Keratinocyte (primary cell): ENCODE results near the gene LACTBL1. TPM values are rescaled to one million over a fixed set of nuclear protein-coding genes. Genes with fewer than 3 reads are reported as not detected.

Experiments
- DNase-seq: peaks from one replicate; pipeline ENCODE4 v3.0.0-alpha.2; 2011; ENCODE audit warnings: low read depth, missing footprints, low spot score
- FAIRE-seq: peaks from 2 replicates; lab custom pipeline; 2011; peaks lifted over from hg19 to GRCh38; lab: Jason Lieb, UNC
- H2AFZ ChIP-seq: 2 replicates; pipeline ENCODE4 v1.6.0; 2012; ENCODE audit warnings: low read length, control low read depth, inconsistent platforms; ENCODE audit not compliant: control insufficient read depth
- H3K27ac ChIP-seq: 2 replicates; pipeline ENCODE4 v1.5.1; 2011; ENCODE audit warnings: low read length; ENCODE audit not compliant: control insufficient read depth, insufficient read depth
- H3K27me3 ChIP-seq: 3 replicates; pipeline ENCODE4 v1.6.0; 2011; ENCODE audit warnings: low read length; ENCODE audit not compliant: control insufficient read depth, insufficient read depth; ENCODE audit errors: extremely low read depth
- H3K36me3 ChIP-seq, 2 experiments: 2 replicates in 1 of 2; 3 replicates in 1 of 2; pipeline ENCODE4 v1.5.1; 2011; ENCODE audit warnings: low read length in 2 of 2, mild to moderate bottlenecking in 1 of 2; ENCODE audit not compliant: control insufficient read depth in 2 of 2, insufficient read depth in 2 of 2; ENCODE audit errors: extremely low read depth in 1 of 2
- H3K4me1 ChIP-seq: 3 replicates; pipeline ENCODE4 v1.5.1; 2011; ENCODE audit warnings: low read length; ENCODE audit not compliant: control insufficient read depth, insufficient read depth; ENCODE audit errors: extremely low read depth
- H3K4me2 ChIP-seq: 3 replicates; pipeline ENCODE4 v1.6.0; 2011; ENCODE audit warnings: low read depth, low read length; ENCODE audit not compliant: control insufficient read depth, insufficient read depth; ENCODE audit errors: extremely low read depth
- H3K4me3 ChIP-seq, 3 experiments: fragments of 200-600 bp in 1 of 3; sonication (generic) in 1 of 3; 2 replicates in 2 of 3; 3 replicates in 1 of 3; pipeline ENCODE4 v1.5.1; 2011 to 2016; ENCODE audit warnings: low read length in 3 of 3, mild to moderate bottlenecking in 3 of 3, control low read depth in 2 of 3, inconsistent platforms in 1 of 3, low read depth in 1 of 3, mixed read lengths in 1 of 3, mixed run types in 1 of 3, moderate library complexity in 1 of 3; ENCODE audit not compliant: control insufficient read depth in 2 of 3, insufficient read depth in 2 of 3; ENCODE audit errors: extremely low read depth in 1 of 3
- H3K79me2 ChIP-seq: 2 replicates; pipeline ENCODE4 v1.6.0; 2012; ENCODE audit warnings: low read length; ENCODE audit not compliant: control insufficient read depth, insufficient read depth
- H3K9ac ChIP-seq: 3 replicates; pipeline ENCODE4 v1.6.0; 2011; ENCODE audit warnings: low read length; ENCODE audit not compliant: control insufficient read depth, insufficient read depth; ENCODE audit errors: extremely low read depth
- H3K9me1 ChIP-seq: 3 replicates; pipeline ENCODE4 v1.6.0; 2011; ENCODE audit warnings: low read length; ENCODE audit not compliant: control insufficient read depth, insufficient read depth; ENCODE audit errors: extremely low read depth
- H3K9me3 ChIP-seq: 2 replicates; pipeline ENCODE4 v1.5.1; 2012; ENCODE audit warnings: low read depth, low read length; ENCODE audit not compliant: control insufficient read depth
- H4K20me1 ChIP-seq: 3 replicates; pipeline ENCODE4 v1.6.0; 2011; ENCODE audit warnings: low read length; ENCODE audit not compliant: control insufficient read depth, insufficient read depth; ENCODE audit errors: extremely low read depth
- CTCF ChIP-seq, 3 experiments: IDR thresholded peaks in 1 of 3; conservative IDR thresholded peaks in 1 of 3; optimal IDR thresholded peaks in 1 of 3; 2 replicates in 2 of 3; 3 replicates in 1 of 3; pipeline versions ENCODE3 to v1.5.1; 2011; ENCODE audit warnings: low read length in 3 of 3, mild to moderate bottlenecking in 3 of 3, moderate library complexity in 2 of 3, control low read depth in 1 of 3, inconsistent platforms in 1 of 3; ENCODE audit not compliant: insufficient read depth in 2 of 3; ENCODE audit errors: extremely low read depth in 1 of 3
- EZH2 ChIP-seq: IDR thresholded peaks from one replicate; pipeline ENCODE4 v1.6.1; 2012; ENCODE audit warnings: inconsistent platforms, mild to moderate bottlenecking, low read length, moderate library complexity
- dilution Hi-C: fragments of 300-500 bp; cut with MboI; formaldehyde crosslinking; loops from one replicate; pipeline ENCODE4 v1.7.0; 2020; ENCODE audit warnings: low sequenced_read_pairs; ENCODE audit not compliant: extremely low pct_ligation_motif_present
- polyA plus RNA-seq, 5 experiments: library from polyadenylated mRNA; depleted of rRNA in 3 of 5; stranded (reverse) in 3 of 5; stranded (forward) in 1 of 5; unstranded in 1 of 5; fragments of >200 nt; gene quantifications; 1 replicate in 1 of 5; 2 replicates in 3 of 5; 3 replicates in 1 of 5; pipeline versions ENCODE4 v1.2.1 to v1.2.3, GENCODE V29; 2011 to 2012; ENCODE audit warnings: missing spikeins in 2 of 5, low read depth in 1 of 5, low replicate concordance in 1 of 5

The LACTBL1 gene
- polyA plus RNA-seq, 1 donor (not counting 4 experiments of a cell fraction or from before 2014, with no cell fraction given) = not detected

GRCh38 chr1:22914156-22914555 lies 58.5 kb downstream of the LACTBL1 start:
- H3K79me2 ChIP-seq = no peaks in the 10 kb centered on the region
- no peak for TF ChIP-seq CTCF (optimal IDR thresholded peaks at IDR 0.05 in 1 of 3, IDR thresholded peaks at IDR 0.05 in 1 of 3, conservative IDR thresholded peaks at IDR 0.05 in 1 of 3; ENCODE audit: extremely low read depth in 1 of 3, insufficient read depth in 2 of 3, low read length in 3 of 3)
- TF ChIP-seq EZH2 = no peak
- H3K27me3 ChIP-seq = peaks cover 5% of the 10 kb centered on the region
- H3K9me3 ChIP-seq = no peaks in the 10 kb centered on the region
- H3K9ac ChIP-seq = no peak overlapping the region
- H2AFZ ChIP-seq = no peak overlapping the region
- no peak for FAIRE-seq
- no peaks in the 10 kb centered on the region for H3K36me3 ChIP-seq
- H3K4me1 ChIP-seq = no peaks in the 10 kb centered on the region
- no peaks in the 10 kb centered on the region for H3K9me1 ChIP-seq
- no peaks in the 10 kb centered on the region for H4K20me1 ChIP-seq
- no peak overlapping the region for H3K27ac ChIP-seq
- H3K4me3 ChIP-seq = no peak overlapping the region
- H3K4me2 ChIP-seq = no peak overlapping the region
- dilution Hi-C loops = no loop called here
- no peak for DNase-seq

GRCh38 chr1:22913421-22914141 lies 59.1 kb downstream of the LACTBL1 start:
- dilution Hi-C loops = no loop called here
- Histone ChIP-seq H3K36me3 (no peaks in the 10 kb centered on the region), H3K79me2 (no peaks in the 10 kb centered on the region), H4K20me1 (no peaks in the 10 kb centered on the region), H3K9me3 (no peaks in the 10 kb centered on the region), H2AFZ (no peak overlapping the region), H3K9me1 (no peaks in the 10 kb centered on the region), H3K9ac (no peak overlapping the region), H3K27ac (no peak overlapping the region), H3K4me2 (no peak overlapping the region), H3K4me3 (no peak overlapping the region), H3K4me1 (no peaks in the 10 kb centered on the region), H3K27me3 (peaks cover 8% of the 10 kb centered on the region)
- FAIRE-seq (no peak), DNase-seq (no peak)
- TF ChIP-seq EZH2 (no peak), CTCF (optimal IDR thresholded peaks at IDR 0.05 in 1 of 3, IDR thresholded peaks at IDR 0.05 in 1 of 3, conservative IDR thresholded peaks at IDR 0.05 in 1 of 3; ENCODE audit: extremely low read depth in 1 of 3, insufficient read depth in 2 of 3, low read length in 3 of 3) (no peak)
